DOHH2 (cell line): ENCODE measurements around the gene PPP1CC.

Experiments used
- EZH2phosphoT487 ChIP-seq: fragments of 200-600 bp; sonication (generic); IDR thresholded peaks from 2 replicates; pipeline ENCODE4 v1.6.1; 2017; ENCODE audit warnings: borderline replicate concordance, mild to moderate bottlenecking, antibody characterized with exemption, low read length, moderate library complexity, mixed read lengths
- TF ChIP-seq, protein P1 (sequence below): fragments of 200-600 bp; sonication (generic); IDR thresholded peaks from one replicate; pipeline ENCODE4 v1.5.1; 2014; ENCODE audit warnings: antibody characterized with exemption, mild to moderate bottlenecking, low read depth, low read length; ENCODE audit not compliant: poor library complexity, severe bottlenecking

- TF ChIP-seq, protein P1, sequence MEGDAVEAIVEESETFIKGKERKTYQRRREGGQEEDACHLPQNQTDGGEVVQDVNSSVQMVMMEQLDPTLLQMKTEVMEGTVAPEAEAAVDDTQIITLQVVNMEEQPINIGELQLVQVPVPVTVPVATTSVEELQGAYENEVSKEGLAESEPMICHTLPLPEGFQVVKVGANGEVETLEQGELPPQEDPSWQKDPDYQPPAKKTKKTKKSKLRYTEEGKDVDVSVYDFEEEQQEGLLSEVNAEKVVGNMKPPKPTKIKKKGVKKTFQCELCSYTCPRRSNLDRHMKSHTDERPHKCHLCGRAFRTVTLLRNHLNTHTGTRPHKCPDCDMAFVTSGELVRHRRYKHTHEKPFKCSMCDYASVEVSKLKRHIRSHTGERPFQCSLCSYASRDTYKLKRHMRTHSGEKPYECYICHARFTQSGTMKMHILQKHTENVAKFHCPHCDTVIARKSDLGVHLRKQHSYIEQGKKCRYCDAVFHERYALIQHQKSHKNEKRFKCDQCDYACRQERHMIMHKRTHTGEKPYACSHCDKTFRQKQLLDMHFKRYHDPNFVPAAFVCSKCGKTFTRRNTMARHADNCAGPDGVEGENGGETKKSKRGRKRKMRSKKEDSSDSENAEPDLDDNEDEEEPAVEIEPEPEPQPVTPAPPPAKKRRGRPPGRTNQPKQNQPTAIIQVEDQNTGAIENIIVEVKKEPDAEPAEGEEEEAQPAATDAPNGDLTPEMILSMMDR = no peak
- TF ChIP-seq EZH2phosphoT487 = no peak
These were observed 55.1 kb downstream of the PPP1CC start for GRCh38 chr12:110687396-110688169.
